Measurements from ENCODE around the gene FUBP3.
A peak's percentile ranks its signal among the peaks of the same experiment; 100 is the strongest.

FUBP3 gene

DNA sequence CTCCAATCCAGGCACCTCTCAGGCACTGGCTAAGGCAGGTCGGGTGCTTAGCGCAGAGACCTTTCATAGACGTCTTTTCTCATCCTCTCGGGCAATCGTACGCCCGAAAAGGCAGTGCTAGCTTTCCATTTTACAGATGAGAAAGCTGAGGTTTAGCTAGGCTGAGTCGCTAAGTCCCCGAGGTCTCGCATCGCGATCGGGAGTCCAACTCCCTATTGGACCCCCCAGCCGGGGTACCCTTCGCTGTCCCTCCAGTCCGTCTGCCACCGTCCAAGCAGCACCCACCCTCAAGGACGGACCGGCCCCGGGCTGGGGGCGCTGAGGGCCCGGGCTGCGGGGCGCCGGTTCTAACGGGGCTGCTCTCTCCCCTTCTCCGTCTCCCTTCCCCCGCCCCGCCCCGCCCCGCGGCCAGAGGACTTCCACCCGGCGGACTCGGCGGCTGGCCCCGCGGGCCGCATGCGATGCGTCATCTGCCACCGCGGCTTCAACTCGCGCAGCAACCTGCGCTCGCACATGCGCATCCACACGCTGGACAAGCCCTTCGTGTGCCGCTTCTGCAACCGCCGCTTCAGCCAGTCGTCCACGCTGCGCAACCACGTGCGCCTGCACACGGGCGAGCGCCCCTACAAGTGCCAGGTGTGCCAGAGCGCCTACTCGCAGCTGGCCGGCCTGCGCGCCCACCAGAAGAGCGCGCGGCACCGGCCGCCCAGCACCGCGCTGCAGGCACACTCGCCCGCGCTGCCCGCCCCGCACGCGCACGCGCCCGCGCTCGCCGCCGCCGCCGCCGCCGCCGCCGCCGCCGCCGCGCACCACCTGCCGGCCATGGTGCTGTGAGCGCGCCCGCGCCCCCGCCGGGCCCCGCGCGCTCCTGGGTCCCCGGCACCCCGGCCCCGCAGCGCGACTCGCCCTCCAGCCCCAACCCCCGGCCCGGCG lies 101.7 kb downstream of the FUBP3 start:
- peaks cover 4% of the 10 kb centered on the region for H3K27me3 ChIP-seq (ENCODE audit: insufficient read depth, poor library complexity, severe bottlenecking)

DNA sequence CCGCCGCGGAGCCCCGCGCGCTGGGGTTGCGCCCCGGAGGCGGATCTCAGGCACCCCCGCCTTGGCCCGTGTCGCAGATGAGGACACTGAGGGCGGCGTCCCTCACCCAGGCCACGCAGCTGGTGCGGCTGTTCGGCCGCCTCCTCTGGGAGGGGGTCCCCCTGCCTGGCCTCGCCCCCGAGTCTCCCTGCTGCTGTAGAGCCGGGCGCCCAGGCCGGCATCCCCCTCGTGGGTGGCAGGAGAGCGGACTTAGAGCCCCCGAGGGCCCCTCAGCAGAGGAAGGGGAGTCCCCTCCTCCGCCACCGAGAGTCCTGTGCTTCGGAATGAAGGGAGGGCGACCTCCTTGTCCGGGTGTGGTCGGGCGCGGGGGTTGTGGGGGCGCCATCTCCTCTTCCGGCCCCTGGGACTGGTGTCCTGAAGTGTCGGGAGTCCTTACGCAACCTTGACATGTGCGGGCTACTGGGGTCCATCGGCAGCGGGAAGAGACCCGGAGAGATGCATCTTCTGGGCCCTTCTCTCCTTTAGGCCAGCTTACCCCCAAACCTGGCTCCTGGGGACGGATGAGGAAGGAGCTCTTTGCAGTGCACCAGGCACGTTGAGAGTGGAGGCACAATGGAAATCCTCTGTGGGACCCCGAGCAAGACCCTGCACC lies 102.5 kb downstream of the FUBP3 start:
- Histone ChIP-seq H3K4me3 (replicated peaks; ENCODE audit: insufficient read depth, low read length) (peak overlapping the region; percentile 61), H3K27ac (replicated peaks) (peak overlapping the region; percentile 61), H3K27me3 (ENCODE audit: insufficient read depth, poor library complexity, severe bottlenecking) (peaks cover 4% of the 10 kb centered on the region)
- DNase-seq (ENCODE audit: low read depth in 1 of 2, low spot score in 1 of 2), result peak in 1 of 2 experiments; percentile 21
- TF ChIP-seq GABPA (IDR thresholded peaks at IDR 0.05; ENCODE audit: low read depth), result no peak
- TF ChIP-seq, protein P1, sequence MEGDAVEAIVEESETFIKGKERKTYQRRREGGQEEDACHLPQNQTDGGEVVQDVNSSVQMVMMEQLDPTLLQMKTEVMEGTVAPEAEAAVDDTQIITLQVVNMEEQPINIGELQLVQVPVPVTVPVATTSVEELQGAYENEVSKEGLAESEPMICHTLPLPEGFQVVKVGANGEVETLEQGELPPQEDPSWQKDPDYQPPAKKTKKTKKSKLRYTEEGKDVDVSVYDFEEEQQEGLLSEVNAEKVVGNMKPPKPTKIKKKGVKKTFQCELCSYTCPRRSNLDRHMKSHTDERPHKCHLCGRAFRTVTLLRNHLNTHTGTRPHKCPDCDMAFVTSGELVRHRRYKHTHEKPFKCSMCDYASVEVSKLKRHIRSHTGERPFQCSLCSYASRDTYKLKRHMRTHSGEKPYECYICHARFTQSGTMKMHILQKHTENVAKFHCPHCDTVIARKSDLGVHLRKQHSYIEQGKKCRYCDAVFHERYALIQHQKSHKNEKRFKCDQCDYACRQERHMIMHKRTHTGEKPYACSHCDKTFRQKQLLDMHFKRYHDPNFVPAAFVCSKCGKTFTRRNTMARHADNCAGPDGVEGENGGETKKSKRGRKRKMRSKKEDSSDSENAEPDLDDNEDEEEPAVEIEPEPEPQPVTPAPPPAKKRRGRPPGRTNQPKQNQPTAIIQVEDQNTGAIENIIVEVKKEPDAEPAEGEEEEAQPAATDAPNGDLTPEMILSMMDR (IDR thresholded peaks at IDR 0.05; ENCODE audit: insufficient read depth, low read length), result no peak
- TF ChIP-seq POLR2AphosphoS5 (IDR thresholded peaks at IDR 0.05; ENCODE audit: low read depth), result no peak
- no peak for TF ChIP-seq SPI1 (IDR thresholded peaks at IDR 0.05; ENCODE audit: borderline replicate concordance, low read depth)
- no peak for TF ChIP-seq REST (IDR thresholded peaks at IDR 0.05; ENCODE audit: insufficient replicate concordance, low read depth)

More for the DNA sequence above, 101.7 kb downstream of the FUBP3 start:
- peak overlapping the region; percentile 61 for H3K4me3 ChIP-seq (replicated peaks; ENCODE audit: insufficient read depth, low read length)
- peak overlapping the region; percentile 60 for H3K27ac ChIP-seq (replicated peaks)
- peak; percentile 89 to 90 for DNase-seq (ENCODE audit: low read depth in 1 of 2, low spot score in 1 of 2)
- TF ChIP-seq SPI1 (IDR thresholded peaks at IDR 0.05; ENCODE audit: borderline replicate concordance, low read depth), result no peak
- no peak for TF ChIP-seq REST (IDR thresholded peaks at IDR 0.05; ENCODE audit: insufficient replicate concordance, low read depth)
- peak; percentile 49; the same call in 1 of the 2 replicates for TF ChIP-seq POLR2AphosphoS5 (IDR thresholded peaks at IDR 0.05; ENCODE audit: low read depth)
- TF ChIP-seq, protein P1 (IDR thresholded peaks at IDR 0.05; ENCODE audit: insufficient read depth, low read length), result no peak

DNA sequence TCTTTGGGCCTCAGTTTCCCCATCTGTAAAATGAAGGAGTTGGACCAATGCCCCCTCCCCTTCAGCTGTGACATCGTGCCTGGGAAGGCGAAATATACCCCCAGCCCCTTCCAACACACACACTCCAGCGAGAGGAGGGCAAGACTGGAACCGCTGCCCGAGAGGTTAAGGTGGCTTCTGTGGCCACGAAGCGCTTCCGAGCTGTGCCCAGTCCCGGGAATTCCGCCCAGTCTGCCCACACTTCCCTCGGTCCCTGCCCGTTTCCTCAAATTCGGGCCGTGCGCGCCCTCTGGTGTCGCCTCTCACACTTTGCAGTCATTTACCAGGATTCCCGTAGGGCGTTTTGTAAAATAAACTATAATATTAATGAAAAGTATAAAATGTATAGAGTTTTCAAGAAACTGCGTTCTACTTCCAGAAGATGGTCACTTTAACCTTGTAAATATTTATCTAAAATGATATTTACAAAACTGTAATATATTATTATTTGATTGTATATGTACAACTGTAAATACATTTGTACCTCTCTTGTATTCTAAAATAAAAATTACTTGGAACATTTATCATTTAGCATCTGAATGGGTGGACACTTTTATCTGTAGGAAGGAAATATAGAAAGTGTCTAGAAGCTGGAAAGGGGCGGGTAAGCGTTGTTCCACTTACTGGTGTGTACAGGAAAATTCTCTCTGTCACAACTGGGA lies 103.2 kb downstream of the FUBP3 start:
- Histone ChIP-seq H3K27me3 (ENCODE audit: insufficient read depth, poor library complexity, severe bottlenecking) (peaks cover 4% of the 10 kb centered on the region), H3K4me3 (replicated peaks; ENCODE audit: insufficient read depth, low read length) (peak overlapping the region; percentile 61), H3K27ac (replicated peaks) (no peak overlapping the region)
- TF ChIP-seq REST (IDR thresholded peaks at IDR 0.05; ENCODE audit: insufficient replicate concordance, low read depth) (no peak), GABPA (IDR thresholded peaks at IDR 0.05; ENCODE audit: low read depth) (no peak), SPI1 (IDR thresholded peaks at IDR 0.05; ENCODE audit: borderline replicate concordance, low read depth) (peak; percentile 62; the same call in 1 of the 2 replicates)
- TF ChIP-seq, protein P1 (IDR thresholded peaks at IDR 0.05; ENCODE audit: insufficient read depth, low read length), result peak; percentile 6
- DNase-seq (ENCODE audit: low read depth in 1 of 2, low spot score in 1 of 2), result peak in 1 of 2 experiments; percentile 64
